ENCODE measurements around the gene NT5DC3. TPM values are rescaled to one million over a fixed set of nuclear protein-coding genes. Genes with fewer than 3 reads are reported as not detected.

NT5DC3 gene
- total and polyA plus RNA-seq, 9 of the 15 experiments (the other 6 are each of a cell fraction or from before 2014, with no cell fraction given), result 6.3 to 33.5 (median 24.5) TPM

DNA sequence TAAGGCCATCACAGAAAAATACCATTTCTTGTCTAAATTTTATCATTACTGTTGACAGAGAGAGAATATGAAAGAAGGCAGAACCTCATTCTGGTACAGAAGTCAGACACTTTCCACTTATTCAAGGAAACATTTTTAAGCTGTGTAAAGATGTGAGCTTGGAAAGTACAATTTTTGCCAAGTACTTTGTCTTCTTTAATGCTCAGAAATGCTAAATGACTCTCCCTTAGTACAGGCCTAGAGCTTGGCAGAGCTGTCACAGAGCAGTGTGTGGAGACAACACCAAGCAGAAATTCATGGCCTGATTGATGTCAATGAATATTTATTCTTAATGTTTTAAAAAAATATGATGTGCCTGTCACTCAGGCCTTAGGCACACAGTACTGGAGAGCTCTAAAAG, 20.7 kb downstream of the NT5DC3 start (continued):
- TF ChIP-seq ZBTB7A (IDR thresholded peaks at IDR 0.05; ENCODE audit: borderline replicate concordance, control insufficient read depth, low read depth, low read length) (no peak), LCOR (CRISPR knock-in tag; IDR thresholded peaks at IDR 0.05) (no peak), ZNF586 (CRISPR knock-in tag; conservative IDR thresholded peaks at IDR 0.05) (no peak), HNRNPH1 (optimal IDR thresholded peaks at IDR 0.05; ENCODE audit: low read depth, low read length) (no peak)
- TF ChIP-seq, protein P1, sequence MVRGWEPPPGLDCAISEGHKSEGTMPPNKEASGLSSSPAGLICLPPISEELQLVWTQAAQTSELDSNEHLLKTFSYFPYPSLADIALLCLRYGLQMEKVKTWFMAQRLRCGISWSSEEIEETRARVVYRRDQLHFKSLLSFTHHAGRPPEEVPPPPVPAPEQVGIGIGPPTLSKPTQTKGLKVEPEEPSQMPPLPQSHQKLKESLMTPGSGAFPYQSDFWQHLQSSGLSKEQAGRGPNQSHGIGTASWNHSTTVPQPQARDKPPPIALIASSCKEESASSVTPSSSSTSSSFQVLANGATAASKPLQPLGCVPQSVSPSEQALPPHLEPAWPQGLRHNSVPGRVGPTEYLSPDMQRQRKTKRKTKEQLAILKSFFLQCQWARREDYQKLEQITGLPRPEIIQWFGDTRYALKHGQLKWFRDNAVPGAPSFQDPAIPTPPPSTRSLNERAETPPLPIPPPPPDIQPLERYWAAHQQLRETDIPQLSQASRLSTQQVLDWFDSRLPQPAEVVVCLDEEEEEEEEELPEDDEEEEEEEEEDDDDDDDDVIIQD (CRISPR knock-in tag; IDR thresholded peaks at IDR 0.05), result no peak

DNA sequence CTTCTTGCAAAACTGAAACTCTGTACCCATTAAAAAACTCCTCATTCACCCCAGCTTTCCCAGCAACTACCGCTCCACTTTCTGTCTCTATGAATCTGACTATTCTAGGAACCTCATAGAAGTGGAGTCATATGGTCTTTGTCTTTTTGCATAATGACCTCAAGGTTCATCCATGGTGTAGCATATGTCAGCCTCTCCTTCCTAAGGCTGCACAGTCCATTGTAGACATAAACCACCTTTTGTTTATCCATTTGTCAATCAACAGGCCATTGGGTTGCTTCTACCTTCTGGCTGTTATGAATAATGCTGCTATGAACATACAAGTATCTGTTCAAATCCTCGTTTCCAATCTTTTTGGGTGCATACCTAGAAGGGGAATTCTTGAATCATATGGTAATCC, 21.1 kb downstream of the NT5DC3 start:
- no peak overlapping the region for H3K9ac ChIP-seq (ENCODE audit: insufficient read depth in 1 of 2, low read depth in 2 of 2, low read length in 2 of 2)
- in situ Hi-C loops (cut with MboI), result no loop called here
- no peaks in the 10 kb centered on the region for H3K27me3 ChIP-seq (ENCODE audit: control insufficient read depth in 2 of 2, insufficient read depth in 2 of 2, low read length in 2 of 2)
- H3K79me2 ChIP-seq (ENCODE audit: control insufficient read depth, insufficient read depth, low read length), result peaks cover 89% of the 10 kb centered on the region
- H3K9me3 ChIP-seq (replicated peaks; ENCODE audit: control insufficient read depth, insufficient read depth, low read depth, low read length), result 0 out of 2 replicates have a peak, but pooled peaks cover 2% of the 10 kb centered on the region
- H3K4me1 ChIP-seq (replicated peaks in 1 of 2; ENCODE audit: control insufficient read depth in 2 of 2, insufficient read depth in 2 of 2, low read length in 2 of 2), result no peaks in the 10 kb centered on the region; a peak in 1 of 5 replicates
- 94% methylated on average over 2 of the region's 2 CpGs for WGBS (ENCODE audit: insufficient coverage, low coverage, missing lambda C conversion rate)
- ATAC-seq, result no peak
- no peaks in the 10 kb centered on the region for H4K20me1 ChIP-seq (replicated peaks; ENCODE audit: control insufficient read depth, insufficient read depth, low read length)
- H3K27ac ChIP-seq (ENCODE audit: extremely low read depth, low read depth, low read length), result no peak overlapping the region
- intact Hi-C loops (cut with micrococcal nuclease), result no loop called here
- DNase-seq (ENCODE audit: extremely low read depth in 1 of 4, low spot score in 3 of 4), result no peak
- H3K4me2 ChIP-seq (ENCODE audit: insufficient read depth, low read length), result no peak overlapping the region
- H2AFZ ChIP-seq (ENCODE audit: low read depth, low read length), result no peak overlapping the region
- ChIA-PET CTCF (ENCODE audit: low intra/inter-chr PET ratio) (no interaction called here), POLR2A (interaction anchor here (3.4 kb wide), 1 partner anchor 16 kb away, joined by 18 read pairs; no protein-coding TSS in a partner anchor)
- H3K9me1 ChIP-seq (ENCODE audit: control insufficient read depth, insufficient read depth, low read length), result no peaks in the 10 kb centered on the region
- no peak overlapping the region for H3K4me3 ChIP-seq
- no peak for FAIRE-seq
- BruUV-seq (replicated peaks), result no TSS peak
- peaks cover 67% of the 10 kb centered on the region for H3K36me3 ChIP-seq (ENCODE audit: control insufficient read depth, insufficient read depth, low read length)
- TF ChIP-seq, protein P2, sequence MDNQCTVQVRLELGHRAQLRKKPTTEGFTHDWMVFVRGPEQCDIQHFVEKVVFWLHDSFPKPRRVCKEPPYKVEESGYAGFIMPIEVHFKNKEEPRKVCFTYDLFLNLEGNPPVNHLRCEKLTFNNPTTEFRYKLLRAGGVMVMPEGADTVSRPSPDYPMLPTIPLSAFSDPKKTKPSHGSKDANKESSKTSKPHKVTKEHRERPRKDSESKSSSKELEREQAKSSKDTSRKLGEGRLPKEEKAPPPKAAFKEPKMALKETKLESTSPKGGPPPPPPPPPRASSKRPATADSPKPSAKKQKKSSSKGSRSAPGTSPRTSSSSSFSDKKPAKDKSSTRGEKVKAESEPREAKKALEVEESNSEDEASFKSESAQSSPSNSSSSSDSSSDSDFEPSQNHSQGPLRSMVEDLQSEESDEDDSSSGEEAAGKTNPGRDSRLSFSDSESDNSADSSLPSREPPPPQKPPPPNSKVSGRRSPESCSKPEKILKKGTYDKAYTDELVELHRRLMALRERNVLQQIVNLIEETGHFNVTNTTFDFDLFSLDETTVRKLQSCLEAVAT (IDR thresholded peaks at IDR 0.05), result no peak
- TF ChIP-seq, protein P3, sequence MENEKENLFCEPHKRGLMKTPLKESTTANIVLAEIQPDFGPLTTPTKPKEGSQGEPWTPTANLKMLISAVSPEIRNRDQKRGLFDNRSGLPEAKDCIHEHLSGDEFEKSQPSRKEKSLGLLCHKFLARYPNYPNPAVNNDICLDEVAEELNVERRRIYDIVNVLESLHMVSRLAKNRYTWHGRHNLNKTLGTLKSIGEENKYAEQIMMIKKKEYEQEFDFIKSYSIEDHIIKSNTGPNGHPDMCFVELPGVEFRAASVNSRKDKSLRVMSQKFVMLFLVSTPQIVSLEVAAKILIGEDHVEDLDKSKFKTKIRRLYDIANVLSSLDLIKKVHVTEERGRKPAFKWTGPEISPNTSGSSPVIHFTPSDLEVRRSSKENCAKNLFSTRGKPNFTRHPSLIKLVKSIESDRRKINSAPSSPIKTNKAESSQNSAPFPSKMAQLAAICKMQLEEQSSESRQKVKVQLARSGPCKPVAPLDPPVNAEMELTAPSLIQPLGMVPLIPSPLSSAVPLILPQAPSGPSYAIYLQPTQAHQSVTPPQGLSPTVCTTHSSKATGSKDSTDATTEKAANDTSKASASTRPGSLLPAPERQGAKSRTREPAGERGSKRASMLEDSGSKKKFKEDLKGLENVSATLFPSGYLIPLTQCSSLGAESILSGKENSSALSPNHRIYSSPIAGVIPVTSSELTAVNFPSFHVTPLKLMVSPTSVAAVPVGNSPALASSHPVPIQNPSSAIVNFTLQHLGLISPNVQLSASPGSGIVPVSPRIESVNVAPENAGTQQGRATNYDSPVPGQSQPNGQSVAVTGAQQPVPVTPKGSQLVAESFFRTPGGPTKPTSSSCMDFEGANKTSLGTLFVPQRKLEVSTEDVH (IDR thresholded peaks at IDR 0.05; ENCODE audit: low read depth, partially characterized antibody), result no peak
- TF ChIP-seq ADNP (tag; IDR thresholded peaks at IDR 0.05) (no peak), KLF6 (CRISPR knock-in tag; IDR thresholded peaks at IDR 0.05; ENCODE audit: borderline replicate concordance) (no peak), ZZZ3 (IDR thresholded peaks at IDR 0.05) (no peak), ZNF583 (CRISPR knock-in tag; IDR thresholded peaks at IDR 0.05) (no peak), ELF2 (CRISPR knock-in tag; IDR thresholded peaks at IDR 0.05) (no peak)
- TF ChIP-seq, protein P4, sequence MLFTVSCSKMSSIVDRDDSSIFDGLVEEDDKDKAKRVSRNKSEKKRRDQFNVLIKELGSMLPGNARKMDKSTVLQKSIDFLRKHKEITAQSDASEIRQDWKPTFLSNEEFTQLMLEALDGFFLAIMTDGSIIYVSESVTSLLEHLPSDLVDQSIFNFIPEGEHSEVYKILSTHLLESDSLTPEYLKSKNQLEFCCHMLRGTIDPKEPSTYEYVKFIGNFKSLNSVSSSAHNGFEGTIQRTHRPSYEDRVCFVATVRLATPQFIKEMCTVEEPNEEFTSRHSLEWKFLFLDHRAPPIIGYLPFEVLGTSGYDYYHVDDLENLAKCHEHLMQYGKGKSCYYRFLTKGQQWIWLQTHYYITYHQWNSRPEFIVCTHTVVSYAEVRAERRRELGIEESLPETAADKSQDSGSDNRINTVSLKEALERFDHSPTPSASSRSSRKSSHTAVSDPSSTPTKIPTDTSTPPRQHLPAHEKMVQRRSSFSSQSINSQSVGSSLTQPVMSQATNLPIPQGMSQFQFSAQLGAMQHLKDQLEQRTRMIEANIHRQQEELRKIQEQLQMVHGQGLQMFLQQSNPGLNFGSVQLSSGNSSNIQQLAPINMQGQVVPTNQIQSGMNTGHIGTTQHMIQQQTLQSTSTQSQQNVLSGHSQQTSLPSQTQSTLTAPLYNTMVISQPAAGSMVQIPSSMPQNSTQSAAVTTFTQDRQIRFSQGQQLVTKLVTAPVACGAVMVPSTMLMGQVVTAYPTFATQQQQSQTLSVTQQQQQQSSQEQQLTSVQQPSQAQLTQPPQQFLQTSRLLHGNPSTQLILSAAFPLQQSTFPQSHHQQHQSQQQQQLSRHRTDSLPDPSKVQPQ (CRISPR knock-in tag; IDR thresholded peaks at IDR 0.05; ENCODE audit: borderline replicate concordance), result no peak
